ENCODE results near the gene MYO7A.

Gene MYO7A

GRCh38 chr11:77127920-77128691 is at the start of gene MYO7A:
MYO7A (plus strand) TSS chr11:77128246; CDS start chr11:77130635, 2,389 bp downstream.
- no peak for DNase-seq (ENCODE audit: low read depth)

- no peak for DNase-seq (ENCODE audit: low read depth)
These were observed 48.4 kb upstream of the MYO7A start for GRCh38 chr11:77079666-77080065.

DNA sequence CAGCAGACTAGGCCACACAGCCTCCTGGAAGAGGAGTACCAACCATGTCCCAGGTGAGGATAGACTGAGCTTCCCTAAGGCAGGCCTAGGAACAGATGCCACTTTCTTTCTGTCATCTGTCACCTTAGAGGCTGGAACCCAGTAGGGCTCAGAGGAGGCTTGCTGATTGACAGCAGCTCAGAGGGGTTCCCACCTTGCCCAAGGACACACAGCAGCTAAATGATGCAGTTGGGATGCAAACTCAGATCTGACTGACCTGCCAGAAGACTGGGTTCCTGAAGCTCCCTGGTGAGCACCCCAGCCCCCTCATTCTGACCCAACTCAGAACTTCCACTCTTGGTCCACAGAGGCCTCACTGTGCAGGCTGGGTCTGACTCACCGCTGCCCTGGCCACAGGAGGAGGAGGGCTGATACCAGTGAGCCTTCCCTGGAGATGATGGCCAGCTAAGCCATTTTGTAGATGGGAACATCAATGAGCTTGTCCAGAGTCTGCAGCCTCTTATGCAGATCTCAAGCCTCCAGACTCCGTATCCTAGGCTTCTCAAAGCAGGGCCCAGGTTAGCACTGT is 47.3 kb upstream of the MYO7A start:
- DNase-seq (ENCODE audit: low read depth): peak; percentile 37

- no peak for DNase-seq (ENCODE audit: low read depth)
These were observed 46.6 kb upstream of the MYO7A start for GRCh38 chr11:77081381-77081851.

DNA sequence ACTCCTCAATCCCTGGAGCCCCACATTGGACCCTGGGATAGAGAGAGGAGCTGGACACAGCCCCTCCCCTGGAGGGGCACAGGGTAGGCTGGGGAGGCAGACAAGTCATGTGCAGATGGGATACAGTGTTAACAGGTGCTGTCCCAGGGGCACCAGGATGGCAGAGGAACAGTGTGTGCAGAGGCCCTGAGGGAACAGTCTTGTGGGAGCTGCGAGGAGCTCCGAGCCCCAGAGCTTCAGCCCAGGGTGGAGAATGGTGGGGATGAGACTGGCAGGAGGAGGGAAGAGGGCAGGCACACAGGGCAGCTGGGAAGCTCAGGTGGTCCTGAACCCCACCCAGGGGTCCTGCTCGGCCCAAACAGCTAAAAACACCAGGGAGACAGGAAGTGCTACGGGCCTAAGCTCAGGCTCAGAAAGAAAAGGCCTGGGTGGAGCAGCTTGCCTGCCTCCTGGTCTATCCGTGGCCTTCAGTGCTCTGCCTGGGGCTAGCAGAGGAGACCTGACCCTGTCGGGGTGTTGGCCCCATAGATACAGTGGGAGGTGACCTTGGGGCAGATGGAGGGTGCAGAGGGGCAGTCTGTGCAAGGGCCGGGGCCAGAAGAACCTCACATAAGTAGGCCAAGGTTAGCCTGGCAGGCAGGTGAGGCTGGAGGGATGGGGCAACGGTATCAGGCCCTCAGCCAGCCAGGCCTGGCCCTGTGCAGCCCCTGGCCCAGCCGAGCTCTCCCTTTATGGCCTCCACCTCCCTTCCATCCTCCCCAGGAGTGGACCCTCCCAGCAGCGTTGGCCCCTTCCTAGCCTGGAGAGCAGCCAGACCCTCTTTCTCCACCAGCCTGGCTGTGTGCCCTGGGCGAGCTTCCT is 45.8 kb upstream of the MYO7A start:
- DNase-seq (ENCODE audit: low read depth): no peak

DNA sequence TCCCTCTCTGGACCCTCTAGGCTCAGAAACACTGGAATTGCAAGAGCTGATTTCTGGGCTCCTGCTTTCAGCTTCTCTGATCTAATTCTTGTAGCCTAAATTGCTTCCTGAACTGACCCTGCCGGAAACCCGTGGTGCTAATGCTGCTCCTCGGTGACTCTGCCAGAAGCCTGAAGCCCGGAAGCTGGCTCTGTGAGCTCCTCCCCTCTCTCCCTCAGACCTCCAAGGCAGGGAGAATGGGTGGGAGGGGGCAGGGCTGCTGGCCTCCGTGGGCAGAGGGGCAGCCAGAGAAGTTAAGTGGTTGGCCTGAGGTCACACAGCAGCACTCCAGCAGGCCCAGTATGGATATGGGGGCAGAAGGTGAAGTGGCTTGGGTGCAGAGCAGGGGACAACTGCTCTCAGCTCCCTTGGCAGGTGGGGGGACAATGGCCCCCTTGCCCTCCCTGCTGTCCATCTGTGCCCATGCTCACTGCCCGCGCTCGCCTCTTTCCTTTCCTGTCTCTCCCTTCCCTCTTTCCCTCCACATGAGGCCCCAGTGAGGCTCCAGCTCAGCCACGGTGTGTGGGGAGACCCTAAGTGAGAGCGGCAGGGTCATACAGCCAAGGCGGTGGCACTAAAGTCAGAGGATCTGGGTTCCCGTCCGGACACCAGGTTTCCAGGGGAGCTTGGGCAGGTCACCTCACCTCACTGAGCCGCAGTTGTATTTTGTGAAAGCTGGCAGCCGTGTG is 45.0 kb upstream of the MYO7A start:
- peak; percentile 36 for DNase-seq (ENCODE audit: low read depth)

DNA sequence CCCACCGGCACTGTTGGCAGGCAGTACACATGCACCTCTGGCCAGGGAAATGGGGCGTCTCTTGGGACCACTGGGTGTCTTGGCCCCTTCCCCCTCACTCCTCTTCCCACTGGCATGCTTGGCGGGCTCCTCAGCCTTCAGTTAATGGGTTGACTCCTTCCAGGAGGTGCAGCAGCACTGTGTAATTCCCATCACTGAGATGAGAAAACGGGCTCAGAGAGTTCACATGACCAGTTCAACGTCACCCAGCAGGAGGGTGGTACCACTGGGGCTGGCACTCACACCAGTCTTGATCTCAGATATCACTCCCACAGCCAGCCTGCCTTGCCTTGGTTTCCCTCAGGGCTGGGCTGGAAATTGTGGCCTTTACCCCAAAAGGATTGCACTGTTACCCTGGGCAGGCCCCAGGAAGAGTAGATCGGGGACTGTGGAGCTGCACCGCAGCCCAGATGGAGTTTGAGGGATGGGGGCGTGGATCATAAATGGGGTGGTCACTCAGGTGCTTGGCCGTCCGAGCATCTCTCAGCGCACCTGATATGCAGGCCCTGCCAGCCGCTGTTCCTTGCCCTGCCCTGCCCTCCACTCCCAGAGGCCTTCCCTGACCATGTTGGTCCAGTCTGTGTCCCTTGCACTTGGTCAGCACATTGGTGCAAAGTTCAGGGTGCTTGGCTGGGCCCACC is 44.3 kb upstream of the MYO7A start:
- DNase-seq (ENCODE audit: low read depth): no peak

GRCh38 chr11:77084581-77085191 is 43.4 kb upstream of the MYO7A start:
- DNase-seq (ENCODE audit: low read depth): no peak

- DNase-seq (ENCODE audit: low read depth): no peak
These were observed 42.4 kb upstream of the MYO7A start for GRCh38 chr11:77085652-77086051.

- DNase-seq (ENCODE audit: low read depth): no peak
These were observed 41.2 kb upstream of the MYO7A start for GRCh38 chr11:77086521-77087472.

GRCh38 chr11:77087723-77088225 is 40.3 kb upstream of the MYO7A start:
- no peak for DNase-seq (ENCODE audit: low read depth)

DNA sequence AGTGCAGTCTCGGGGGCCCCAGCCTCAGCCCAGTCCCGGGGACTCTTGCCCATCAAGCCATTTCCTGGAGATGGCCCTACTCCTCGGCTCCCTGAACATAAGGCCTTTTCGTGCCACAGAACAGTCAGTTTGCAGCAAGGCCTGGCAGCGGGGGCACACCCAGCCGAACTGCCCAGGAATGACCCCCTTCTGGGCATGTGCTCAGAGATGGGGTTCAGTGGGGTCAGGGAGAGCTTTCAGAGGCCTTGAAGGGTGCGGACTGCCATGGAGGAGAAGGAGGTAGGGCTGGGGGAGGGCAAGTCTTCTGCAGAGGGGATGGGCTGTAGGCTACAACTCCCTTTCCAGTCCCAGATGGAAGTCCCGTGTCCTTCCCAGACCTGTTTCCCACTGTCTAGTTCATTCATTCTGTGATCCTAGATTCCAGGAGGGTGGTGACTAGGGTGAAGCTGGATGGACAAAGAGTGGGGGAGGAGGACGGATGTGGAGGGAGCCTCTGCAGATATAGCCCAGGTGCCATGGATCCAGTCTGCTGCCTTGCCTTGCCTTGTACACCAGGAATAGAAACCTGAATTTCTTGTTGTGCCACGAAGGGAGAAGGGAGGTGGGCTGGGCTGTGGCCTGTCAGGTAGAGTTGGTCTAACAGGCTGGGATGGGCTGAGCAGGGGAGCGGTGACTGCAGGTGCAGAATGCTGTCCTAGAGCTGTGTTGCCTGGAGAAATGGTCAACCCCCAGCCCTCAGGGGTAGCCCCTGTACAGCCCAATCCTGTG is 39.6 kb upstream of the MYO7A start:
- no peak for DNase-seq (ENCODE audit: low read depth)

DNA sequence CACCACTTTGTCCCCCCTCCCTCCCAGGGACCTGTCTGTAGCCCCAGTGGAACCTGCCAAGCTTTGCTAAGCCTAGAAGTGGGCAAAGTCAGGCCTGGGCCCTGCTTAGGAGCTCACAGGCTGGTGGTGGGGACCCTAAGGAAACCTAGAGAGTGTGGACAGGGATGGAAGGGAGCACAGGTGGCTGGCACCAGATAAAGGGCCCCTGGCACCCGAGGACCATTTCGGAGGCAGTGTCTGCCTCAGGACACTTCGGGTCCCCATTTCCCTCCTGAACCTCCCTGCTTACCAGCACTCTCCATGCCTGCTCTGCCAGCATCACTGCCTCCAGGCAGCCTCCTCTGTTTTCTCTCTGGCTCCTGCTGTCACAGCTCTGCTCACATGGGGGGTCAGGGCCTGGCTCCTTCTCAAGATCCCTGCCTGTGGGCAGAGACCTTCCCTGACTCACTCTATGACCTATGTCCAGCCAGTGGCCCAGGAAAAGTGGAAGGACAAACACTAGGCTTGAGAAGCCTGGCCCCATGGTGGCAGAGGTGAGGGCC is 39.0 kb upstream of the MYO7A start:
- no peak for DNase-seq (ENCODE audit: low read depth)

- DNase-seq (ENCODE audit: low read depth): no peak
These were observed 38.0 kb upstream of the MYO7A start for GRCh38 chr11:77090046-77090372.

DNA sequence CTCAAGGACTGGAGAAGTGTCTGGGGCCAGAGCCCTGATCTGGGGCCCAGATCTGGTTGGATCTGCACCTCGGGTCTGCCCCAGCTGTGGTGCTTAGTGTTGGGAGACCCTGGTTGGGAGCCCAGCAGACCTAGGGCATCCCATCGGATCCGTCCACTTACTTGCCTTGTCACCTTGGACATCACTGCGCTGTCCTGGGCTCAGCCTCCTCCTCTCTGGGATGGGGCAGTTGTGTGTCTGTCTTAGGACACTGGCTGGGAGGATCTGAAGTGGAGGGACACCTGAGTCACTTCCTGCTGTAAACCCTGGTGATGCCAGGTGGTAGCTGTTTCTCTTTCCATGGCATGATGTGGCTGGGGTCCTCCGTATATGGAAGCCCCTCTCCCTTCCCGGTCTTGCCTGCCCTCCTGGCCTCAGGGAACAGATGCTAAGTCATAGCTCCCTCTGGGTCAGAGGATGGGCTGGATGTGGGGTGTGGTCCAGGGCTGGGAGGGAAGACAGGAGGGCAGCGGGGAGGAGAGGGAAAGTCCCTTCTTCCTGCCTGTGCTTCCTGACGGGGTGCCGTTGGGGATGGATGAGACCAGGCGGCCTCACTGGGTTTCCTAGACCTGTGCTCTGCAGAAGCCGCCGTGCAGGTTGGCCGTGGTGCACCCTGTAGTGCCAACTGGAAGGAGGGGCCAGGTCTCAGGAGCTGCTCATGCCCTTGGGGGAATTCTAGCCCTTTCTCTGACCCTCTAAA is 37.5 kb upstream of the MYO7A start:
- no peak for DNase-seq (ENCODE audit: low read depth)

- DNase-seq (ENCODE audit: low read depth): peak; percentile 45
These were observed 36.7 kb upstream of the MYO7A start for GRCh38 chr11:77091146-77091940.

GRCh38 chr11:77092382-77092781 is 35.7 kb upstream of the MYO7A start:
- DNase-seq (ENCODE audit: low read depth): no peak
